ENCODE data around the gene RASL10B. TPM values are rescaled to one million over a fixed set of nuclear protein-coding genes. Genes with fewer than 3 reads are reported as not detected.
A peak's percentile ranks its signal among the peaks of the same experiment; 100 is the strongest.

Gene RASL10B, protein sequence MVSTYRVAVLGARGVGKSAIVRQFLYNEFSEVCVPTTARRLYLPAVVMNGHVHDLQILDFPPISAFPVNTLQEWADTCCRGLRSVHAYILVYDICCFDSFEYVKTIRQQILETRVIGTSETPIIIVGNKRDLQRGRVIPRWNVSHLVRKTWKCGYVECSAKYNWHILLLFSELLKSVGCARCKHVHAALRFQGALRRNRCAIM
- under 1 TPM; 0.22 to 0.47 TPM for total RNA-seq
- 0.10 TPM for polyA plus RNA-seq (2013, experiment 1 of 2)
- polyA plus RNA-seq (2013, experiment 2 of 2): 0.24 TPM
- total RNA-seq: 0.09 to 8.3 (median 0.60) reads per million in 172 experiments

DNA sequence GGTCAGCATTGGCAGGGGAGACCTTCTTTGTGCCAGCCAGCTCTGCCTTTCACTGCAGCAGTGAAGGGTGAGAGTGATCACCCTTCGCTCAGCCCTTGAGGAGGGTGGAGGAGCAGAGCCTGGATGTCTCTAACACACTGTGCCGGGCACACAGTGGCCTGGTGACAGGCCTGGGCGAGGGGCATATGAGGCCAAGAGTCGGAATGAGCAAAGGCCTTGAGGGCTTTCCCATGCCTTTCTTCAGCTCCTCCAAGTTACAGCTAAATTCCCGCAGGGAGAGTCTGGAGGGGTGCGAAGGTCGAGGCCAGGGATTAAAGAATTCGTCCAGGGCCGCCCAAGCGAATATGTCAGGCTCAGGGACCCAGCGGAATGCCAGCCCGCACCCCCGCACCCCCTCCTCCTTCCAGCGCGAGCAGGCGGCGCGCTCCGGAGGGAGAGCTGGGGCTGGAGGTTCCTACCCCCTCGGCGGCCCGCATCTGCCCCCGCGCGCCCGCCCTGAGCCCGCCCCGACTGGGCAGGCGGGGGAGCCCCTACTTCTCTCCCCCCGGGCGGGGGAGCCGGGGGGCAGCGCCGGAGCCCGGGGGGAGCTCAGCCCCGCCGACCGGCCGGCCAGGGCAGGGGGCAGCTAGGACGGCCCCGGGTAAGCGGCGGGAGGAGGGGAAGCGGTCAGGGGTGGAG lies at the start of gene RASL10B:
RASL10B (plus strand) TSS at position 401 of the 678 bp plus-strand sequence. CDS start 3,546 bp downstream, outside the sequence.
- CTCF ChIA-PET: interaction anchor here (1.0 to 2.2 kb wide), 2 partner anchors 16 to 33 kb away, joined by 3 to 7 read pairs; no protein-coding TSS in a partner anchor
- TF ChIP-seq, protein P1, sequence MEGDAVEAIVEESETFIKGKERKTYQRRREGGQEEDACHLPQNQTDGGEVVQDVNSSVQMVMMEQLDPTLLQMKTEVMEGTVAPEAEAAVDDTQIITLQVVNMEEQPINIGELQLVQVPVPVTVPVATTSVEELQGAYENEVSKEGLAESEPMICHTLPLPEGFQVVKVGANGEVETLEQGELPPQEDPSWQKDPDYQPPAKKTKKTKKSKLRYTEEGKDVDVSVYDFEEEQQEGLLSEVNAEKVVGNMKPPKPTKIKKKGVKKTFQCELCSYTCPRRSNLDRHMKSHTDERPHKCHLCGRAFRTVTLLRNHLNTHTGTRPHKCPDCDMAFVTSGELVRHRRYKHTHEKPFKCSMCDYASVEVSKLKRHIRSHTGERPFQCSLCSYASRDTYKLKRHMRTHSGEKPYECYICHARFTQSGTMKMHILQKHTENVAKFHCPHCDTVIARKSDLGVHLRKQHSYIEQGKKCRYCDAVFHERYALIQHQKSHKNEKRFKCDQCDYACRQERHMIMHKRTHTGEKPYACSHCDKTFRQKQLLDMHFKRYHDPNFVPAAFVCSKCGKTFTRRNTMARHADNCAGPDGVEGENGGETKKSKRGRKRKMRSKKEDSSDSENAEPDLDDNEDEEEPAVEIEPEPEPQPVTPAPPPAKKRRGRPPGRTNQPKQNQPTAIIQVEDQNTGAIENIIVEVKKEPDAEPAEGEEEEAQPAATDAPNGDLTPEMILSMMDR (IDR thresholded peaks at IDR 0.05): no peak
- H3K27ac ChIP-seq (ENCODE audit: low read depth in 1 of 2, low read length in 2 of 2): no peak within 1 kb of the TSS
- peaks cover 28% of the 10 kb centered on the region for H3K4me1 Mint-ChIP-seq (ENCODE audit: low read depth)
- H3K36me3 ChIP-seq (ENCODE audit: insufficient read depth, low read length): peaks cover 13% of the 10 kb centered on the region
- POLR2A ChIA-PET: interaction anchor here (0.7 to 1.9 kb wide), 7 partner anchors 9 to 517 kb away, joined by 3 to 9 read pairs (median 4); partner anchors contain the start of gene TAF15
- no peaks in the 10 kb centered on the region for H3K9me3 Mint-ChIP-seq
- peak within 1 kb of the TSS; percentile 8 for H3K27ac Mint-ChIP-seq
- no peaks in the 10 kb centered on the region for H3K27me3 ChIP-seq (ENCODE audit: control insufficient read depth in 1 of 2, insufficient read depth in 2 of 2, low read length in 2 of 2)
- H3K9me3 ChIP-seq (ENCODE audit: control insufficient read depth in 1 of 2, insufficient read depth in 1 of 2, low read length in 2 of 2): no peaks in the 10 kb centered on the region
- intact Hi-C loops (cut with DNase I, micrococcal nuclease): no loop called here
- H3K4me3 Mint-ChIP-seq: peak within 1 kb of the TSS; percentile 88
- DNase-seq (peak in 12 of 14 experiments; percentile 29 to 67 (median 46)), ATAC-seq (ENCODE audit: poor library complexity) (peak; percentile 90)
- peak within 1 kb of the TSS; percentile 49 for H3K4me3 ChIP-seq (ENCODE audit: low read length)
- H3K36me3 Mint-ChIP-seq (ENCODE audit: low read depth): peaks cover 14% of the 10 kb centered on the region
- peaks cover 16% of the 10 kb centered on the region for H3K4me1 ChIP-seq (ENCODE audit: insufficient read depth, low read length)
- H3K27me3 Mint-ChIP-seq: no peaks in the 10 kb centered on the region

DNA sequence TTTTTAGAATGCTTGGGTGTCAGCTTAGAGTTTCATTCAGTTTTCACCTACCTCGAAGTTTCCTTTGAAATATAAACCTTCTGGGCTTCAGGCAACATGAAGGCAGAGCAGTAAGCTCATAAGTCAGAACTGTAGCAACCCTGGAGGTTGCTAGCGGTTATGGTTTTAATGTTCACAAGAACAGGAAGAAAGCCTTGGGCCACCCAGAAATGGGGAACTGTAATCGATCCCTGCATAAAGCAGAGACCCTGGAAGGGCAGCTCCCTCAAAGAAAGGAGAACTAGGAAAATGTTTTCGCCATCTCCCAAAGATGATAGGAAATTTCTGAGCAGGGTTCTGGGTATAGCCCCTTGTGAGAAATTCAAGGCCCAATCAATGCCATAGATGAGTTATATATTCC lies 47.8 kb upstream of the RASL10B start:
- intact Hi-C loops (cut with DNase I, micrococcal nuclease): no loop called here
- H3K4me3 ChIP-seq (ENCODE audit: low read length): no peak overlapping the region
- H3K27me3 ChIP-seq (ENCODE audit: control insufficient read depth in 1 of 2, insufficient read depth in 2 of 2, low read length in 2 of 2): no peaks in the 10 kb centered on the region

DNA sequence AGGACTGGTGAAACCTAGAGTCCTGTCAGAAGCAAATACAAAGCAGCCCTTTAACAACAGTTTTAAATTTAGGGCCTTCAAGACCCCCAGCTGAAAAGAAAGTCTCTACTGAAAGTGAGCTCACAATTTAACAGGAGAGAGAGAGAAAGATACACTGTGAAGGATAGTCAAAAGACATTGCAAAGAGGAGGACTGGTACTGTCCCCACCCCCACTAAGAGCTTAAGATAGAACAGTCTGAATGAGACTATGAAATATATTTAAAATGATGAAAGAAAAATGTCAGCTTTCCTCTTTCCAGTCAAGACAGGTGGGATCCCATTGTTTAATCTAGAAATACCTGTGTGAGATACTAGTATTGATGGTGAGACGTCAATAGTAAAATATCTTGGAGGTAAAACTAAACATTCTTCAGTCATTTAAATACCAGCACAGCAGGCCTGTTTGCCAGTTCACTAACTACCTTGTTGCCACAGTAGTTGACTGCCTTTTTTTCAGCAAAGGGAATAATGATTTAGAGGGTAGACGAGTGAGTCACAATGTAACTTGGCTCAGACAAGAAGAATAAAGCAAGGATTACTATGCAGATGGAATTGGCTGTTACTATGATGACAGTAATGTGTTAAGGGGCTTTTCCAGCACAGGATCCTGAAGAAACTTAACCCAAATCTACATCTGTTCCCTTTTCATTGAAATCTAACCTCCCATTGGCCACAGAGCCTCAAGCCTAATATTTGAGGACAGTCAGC lies 47.2 kb upstream of the RASL10B start:
- Histone ChIP-seq H3K36me3 (ENCODE audit: insufficient read depth, low read length) (peaks cover 79% of the 10 kb centered on the region), H3K27me3 (ENCODE audit: control insufficient read depth in 1 of 2, insufficient read depth in 2 of 2, low read length in 2 of 2) (no peaks in the 10 kb centered on the region), H3K4me3 (ENCODE audit: low read length) (no peak overlapping the region), H3K27ac (ENCODE audit: low read depth in 1 of 2, low read length in 2 of 2) (no peak overlapping the region), H3K9me3 (ENCODE audit: control insufficient read depth in 1 of 2, insufficient read depth in 1 of 2, low read length in 2 of 2) (no peaks in the 10 kb centered on the region), H3K4me1 (ENCODE audit: insufficient read depth, low read length) (no peaks in the 10 kb centered on the region)
- intact Hi-C loops (cut with DNase I, micrococcal nuclease): no loop called here
- ATAC-seq (ENCODE audit: poor library complexity) (no peak), DNase-seq (no peak)
- CTCF ChIA-PET: no interaction called here
- H3K4me3 Mint-ChIP-seq: no peak overlapping the region
- TF ChIP-seq, protein P1 (IDR thresholded peaks at IDR 0.05): no peak
- H3K9me3 Mint-ChIP-seq: no peaks in the 10 kb centered on the region
- H3K4me1 Mint-ChIP-seq (ENCODE audit: low read depth): no peaks in the 10 kb centered on the region
- H3K27ac Mint-ChIP-seq: no peak overlapping the region
- H3K27me3 Mint-ChIP-seq: no peaks in the 10 kb centered on the region
- peaks cover 92% of the 10 kb centered on the region for H3K36me3 Mint-ChIP-seq (ENCODE audit: low read depth)
- POLR2A ChIA-PET: no interaction called here

More for the DNA sequence above, 47.8 kb upstream of the RASL10B start:
- Mint-ChIP-seq H3K27ac (no peak overlapping the region), H3K27me3 (no peaks in the 10 kb centered on the region), H3K4me3 (no peak overlapping the region), H3K4me1 (ENCODE audit: low read depth) (peaks cover 4% of the 10 kb centered on the region), H3K36me3 (ENCODE audit: low read depth) (peaks cover 93% of the 10 kb centered on the region), H3K9me3 (no peaks in the 10 kb centered on the region)
- H3K36me3 ChIP-seq (ENCODE audit: insufficient read depth, low read length): peaks cover 82% of the 10 kb centered on the region
- CTCF ChIA-PET: no interaction called here
- POLR2A ChIA-PET: no interaction called here
- DNase-seq: no peak
- H3K27ac ChIP-seq (ENCODE audit: low read depth in 1 of 2, low read length in 2 of 2): no peak overlapping the region
- H3K9me3 ChIP-seq (ENCODE audit: control insufficient read depth in 1 of 2, insufficient read depth in 1 of 2, low read length in 2 of 2): no peaks in the 10 kb centered on the region
- ATAC-seq (ENCODE audit: poor library complexity): no peak
- no peaks in the 10 kb centered on the region for H3K4me1 ChIP-seq (ENCODE audit: insufficient read depth, low read length)
- TF ChIP-seq, protein P1 (IDR thresholded peaks at IDR 0.05): no peak

Measured in CD4-positive, alpha-beta T cell (primary cell).